GM18519 (cell line): ENCODE data around the gene LENG9.
"Not testable (repeated sequence)": the region's sequence is repeated elsewhere in the genome, so short reads cannot be mapped to it uniquely, and the experiment has no call there.

Source experiments
- ATAC-seq: cut with Tn5 transposase; IDR thresholded peaks from one replicate; pipeline ENCODE4 v1.9.1; 2021; ENCODE audit warnings: mild to moderate bottlenecking, moderate library complexity; ENCODE audit not compliant: unreplicated experiment, low FRiP score

LENG9 gene

GRCh38 chr19:54463531-54464043 lies at the start of gene LENG9:
TSS of gene LENG9 (minus strand) at chr19:54463778. CDS start at chr19:54463526, 252 bp downstream.
- peak; percentile 40 for ATAC-seq

DNA sequence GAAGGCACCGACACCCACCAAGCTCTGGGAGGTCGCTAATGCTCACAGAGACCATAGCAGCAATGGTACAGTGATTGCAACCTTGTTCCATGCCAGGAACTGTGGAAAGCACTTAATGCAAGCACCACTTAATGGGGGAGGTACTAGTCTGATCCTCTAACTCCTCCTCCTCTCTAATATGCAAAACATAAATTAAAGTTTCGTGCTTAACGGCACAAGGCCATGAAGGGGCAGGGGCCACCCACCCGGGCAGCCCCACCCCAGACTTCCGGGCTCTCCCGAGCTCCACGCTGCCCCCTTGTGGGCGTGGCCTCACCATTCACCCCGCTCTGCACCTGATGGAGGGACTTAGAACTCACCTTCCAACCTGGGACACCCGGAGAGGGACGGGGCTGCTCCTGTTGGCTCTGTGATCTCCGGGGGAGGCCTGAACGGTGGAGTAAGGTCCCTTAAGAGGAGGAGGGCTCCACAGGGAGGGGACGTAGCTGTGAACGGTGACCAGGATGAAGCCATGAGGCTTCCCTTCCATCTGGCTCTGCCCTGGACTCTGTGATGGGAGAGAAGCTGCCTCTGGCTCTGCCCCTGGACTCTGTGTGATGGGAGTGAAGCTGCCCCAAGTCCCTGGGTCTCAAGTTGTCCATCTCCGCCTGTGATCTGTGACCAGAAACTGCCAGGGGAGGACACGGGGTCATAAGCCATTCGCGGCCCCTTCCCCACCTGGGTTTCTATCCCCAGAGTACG lies 45.8 kb upstream of the LENG9 start:
- not testable (repeated sequence) for ATAC-seq

DNA sequence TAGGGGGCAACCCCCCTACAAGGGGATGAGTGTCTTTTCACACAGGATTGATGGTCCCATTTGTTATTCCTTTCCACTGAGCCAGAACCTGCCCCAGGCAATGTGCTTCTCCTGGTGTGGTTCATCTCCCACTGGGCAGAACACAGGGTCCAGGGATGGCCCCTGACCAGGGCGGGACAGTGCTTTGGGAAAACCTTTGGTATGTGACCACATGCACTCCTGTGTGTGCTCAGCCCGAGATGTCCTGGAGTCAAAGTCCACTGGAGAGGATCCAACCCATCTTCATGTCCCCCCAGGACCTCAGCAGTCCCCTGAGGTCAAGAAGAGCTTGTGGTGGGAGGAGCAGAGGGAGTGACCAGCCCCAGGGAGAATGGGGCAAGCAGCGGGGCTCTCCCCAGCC lies 44.9 kb upstream of the LENG9 start:
- not testable (repeated sequence) for ATAC-seq

DNA sequence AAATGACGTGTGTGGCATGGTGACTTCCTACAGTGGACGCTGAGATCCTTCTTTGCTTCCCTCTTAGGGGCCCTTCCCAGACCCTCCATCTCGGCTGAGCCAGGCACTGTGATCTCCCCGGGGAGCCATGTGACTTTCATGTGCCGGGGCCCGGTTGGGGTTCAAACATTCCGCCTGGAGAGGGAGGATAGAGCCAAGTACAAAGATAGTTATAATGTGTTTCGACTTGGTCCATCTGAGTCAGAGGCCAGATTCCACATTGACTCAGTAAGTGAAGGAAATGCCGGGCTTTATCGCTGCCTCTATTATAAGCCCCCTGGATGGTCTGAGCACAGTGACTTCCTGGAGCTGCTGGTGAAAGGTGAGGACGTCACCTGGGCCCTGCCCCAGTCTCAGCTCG lies 44.2 kb upstream of the LENG9 start:
- ATAC-seq = no peak

GRCh38 chr19:54507038-54507717 lies 43.6 kb upstream of the LENG9 start:
- ATAC-seq = not testable (repeated sequence)

- ATAC-seq = no peak
Measured at GRCh38 chr19:54506079-54506478, 42.5 kb upstream of the LENG9 start.

GRCh38 chr19:54505542-54505941 lies 42.0 kb upstream of the LENG9 start:
- ATAC-seq = not testable (repeated sequence)

DNA sequence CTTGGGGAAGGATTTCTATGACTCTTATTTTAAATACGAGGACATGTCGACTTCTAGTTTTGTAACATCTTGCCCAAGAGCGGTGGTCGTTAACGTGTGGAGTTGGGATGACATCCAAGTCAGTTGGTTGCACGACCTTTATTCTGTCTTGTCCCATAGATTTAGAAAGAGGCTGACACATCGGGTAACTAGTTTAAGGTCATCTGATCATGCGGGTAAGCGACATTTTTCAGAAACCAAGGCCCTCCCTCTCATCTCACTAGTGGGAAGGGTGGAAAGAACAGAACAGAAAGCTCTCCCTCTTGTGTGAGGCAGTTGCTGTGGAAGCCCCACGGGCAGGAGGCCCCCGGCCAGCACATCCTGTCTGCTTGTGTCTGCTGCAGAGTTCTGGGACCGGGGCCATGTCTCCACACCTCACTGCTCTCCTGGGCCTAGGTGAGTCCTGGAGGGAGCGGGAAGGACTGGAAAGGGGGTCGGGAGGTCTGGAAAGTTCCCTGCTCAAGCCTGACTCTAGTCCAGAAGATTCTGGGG lies 39.0 kb upstream of the LENG9 start, which contains the start of gene LAIR2:
Gene LAIR2 (plus strand): TSS at position 314 of the 531 bp plus-strand sequence. CDS start 88 bp downstream, at position 402.
- ATAC-seq = no peak

DNA sequence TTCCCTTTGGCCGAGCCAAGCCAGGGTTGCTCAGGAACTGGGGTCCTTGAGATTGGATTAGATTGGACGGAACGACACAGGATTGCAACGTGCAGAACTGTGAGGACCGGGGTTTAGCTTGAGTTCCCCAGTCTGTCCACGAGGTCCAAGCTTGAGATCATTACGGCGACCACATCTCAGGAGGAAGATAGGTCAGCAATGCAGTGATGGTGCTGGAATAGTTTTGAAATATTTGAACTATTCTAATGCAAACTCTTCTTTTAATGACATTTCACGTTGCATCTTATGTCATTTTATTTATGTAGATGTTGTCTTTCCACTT lies 34.8 kb upstream of the LENG9 start:
- not testable (repeated sequence) for ATAC-seq

- not testable (repeated sequence) for ATAC-seq
Measured at GRCh38 chr19:54497747-54498450, 34.3 kb upstream of the LENG9 start.

GRCh38 chr19:54495284-54495683 lies 31.7 kb upstream of the LENG9 start:
- ATAC-seq = not testable (repeated sequence)

GRCh38 chr19:54493967-54494585 lies 30.5 kb upstream of the LENG9 start:
- no peak for ATAC-seq

DNA sequence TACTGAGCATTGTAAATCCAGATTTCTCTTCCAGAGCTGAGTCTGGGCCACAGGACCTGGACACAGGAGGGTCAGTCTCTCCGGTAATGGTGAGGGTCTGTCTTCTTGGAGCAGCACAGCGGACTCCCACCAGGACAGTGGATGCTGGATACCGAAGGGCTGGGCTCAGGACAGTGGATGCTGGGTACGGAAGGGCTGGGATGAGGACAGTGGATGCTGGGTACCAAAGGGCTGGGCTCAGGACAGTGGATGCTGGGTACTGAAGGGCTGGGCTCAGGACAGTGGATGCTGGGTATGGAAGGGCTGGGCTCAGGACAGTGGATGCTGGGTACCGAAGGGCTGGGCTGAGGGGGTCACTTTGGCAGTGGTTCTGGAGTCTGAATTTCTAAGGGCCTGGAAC lies 29.5 kb upstream of the LENG9 start:
- ATAC-seq = not testable (repeated sequence)

DNA sequence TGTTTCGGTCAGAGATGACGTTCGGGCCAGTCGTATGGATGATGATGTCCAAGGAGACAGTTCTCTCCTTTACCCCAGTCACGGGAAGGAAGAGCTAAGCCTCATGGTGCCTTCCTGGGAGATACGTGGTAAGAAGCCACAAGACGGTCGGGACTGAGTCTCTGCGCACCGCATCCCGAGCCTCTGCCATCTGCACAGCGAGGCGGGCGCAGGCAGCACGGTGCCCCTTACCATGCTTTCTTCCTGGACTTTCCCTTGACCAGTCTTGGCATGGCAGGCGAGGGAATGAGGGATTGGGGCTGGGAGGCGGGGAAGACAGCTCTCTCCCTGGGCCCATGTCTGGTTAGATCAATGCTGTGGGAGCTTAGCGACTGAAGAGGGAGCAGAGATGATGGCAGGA lies 29.0 kb upstream of the LENG9 start:
- ATAC-seq = no peak

- no peak for ATAC-seq
Measured at GRCh38 chr19:54489766-54490165, 26.2 kb upstream of the LENG9 start.

DNA sequence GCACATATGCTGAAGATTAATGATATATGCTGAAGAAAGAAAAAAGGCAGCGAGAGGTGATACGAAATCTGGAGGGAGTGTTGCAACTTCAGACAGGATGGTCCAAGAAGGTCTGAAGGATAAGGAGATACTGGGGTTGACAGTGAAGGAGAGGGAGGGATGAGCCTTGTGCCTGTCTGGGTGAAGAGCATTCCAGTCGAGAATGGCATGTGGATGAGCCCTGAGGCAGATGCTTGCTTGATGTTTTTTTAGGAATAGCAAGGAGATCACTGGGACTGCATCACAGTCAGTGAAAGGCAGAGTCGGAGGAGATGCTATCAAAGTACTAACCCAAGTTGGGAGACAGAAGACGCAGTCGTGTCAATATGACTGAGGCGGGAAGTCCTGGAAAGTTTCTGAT lies 25.8 kb upstream of the LENG9 start:
- ATAC-seq = no peak

GRCh38 chr19:54485851-54486250 lies 22.3 kb upstream of the LENG9 start:
- no peak for ATAC-seq

- no peak for ATAC-seq
Measured at GRCh38 chr19:54484451-54484850, 20.9 kb upstream of the LENG9 start.

DNA sequence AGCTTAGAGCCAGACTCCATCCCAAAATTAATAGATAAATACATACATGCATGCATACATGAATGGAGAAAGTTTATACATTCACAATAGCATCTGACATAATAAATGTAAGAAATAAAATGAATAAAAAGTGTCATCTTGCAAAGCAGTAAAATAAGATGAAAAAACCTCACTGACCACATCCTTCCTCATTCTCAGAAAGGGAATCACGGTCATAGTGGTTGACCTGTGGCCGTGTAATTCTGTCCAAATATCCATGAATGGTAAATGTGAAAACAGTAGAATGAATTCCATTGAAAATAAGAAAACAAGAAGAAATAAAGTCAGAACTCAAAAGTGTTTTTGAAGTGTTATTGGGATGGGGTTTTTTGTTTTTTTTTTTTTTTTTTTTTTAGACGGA lies 19.3 kb upstream of the LENG9 start:
- no peak for ATAC-seq

- no peak for ATAC-seq
Measured at GRCh38 chr19:54481326-54481930, 17.9 kb upstream of the LENG9 start.
